ENCODE results near the gene SDK1.

SDK1 gene

DNA sequence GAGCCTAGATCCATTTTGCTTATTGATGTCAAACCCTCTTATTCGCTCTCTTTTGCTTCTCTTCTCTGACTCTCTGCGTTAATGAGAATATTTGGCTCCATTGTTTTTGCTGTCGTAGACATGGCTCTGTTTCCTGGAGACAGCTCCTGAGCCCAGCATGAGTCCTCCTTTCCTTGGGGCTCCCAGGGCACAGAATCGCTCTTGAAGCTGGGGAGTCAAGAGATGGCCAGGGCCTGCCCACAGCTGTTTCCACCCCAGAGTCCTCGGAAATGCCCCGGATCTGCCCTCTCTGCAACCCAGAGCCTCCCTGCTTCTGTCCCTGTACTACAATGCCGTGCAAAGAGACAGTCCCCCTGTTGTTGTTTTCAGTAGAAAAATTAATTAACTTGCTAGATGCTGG lies 814.4 kb downstream of the SDK1 start:
- Histone ChIP-seq H3K27ac (no peak overlapping the region), H3K4me1 (no peaks in the 10 kb centered on the region)
- TF ChIP-seq, protein P1, sequence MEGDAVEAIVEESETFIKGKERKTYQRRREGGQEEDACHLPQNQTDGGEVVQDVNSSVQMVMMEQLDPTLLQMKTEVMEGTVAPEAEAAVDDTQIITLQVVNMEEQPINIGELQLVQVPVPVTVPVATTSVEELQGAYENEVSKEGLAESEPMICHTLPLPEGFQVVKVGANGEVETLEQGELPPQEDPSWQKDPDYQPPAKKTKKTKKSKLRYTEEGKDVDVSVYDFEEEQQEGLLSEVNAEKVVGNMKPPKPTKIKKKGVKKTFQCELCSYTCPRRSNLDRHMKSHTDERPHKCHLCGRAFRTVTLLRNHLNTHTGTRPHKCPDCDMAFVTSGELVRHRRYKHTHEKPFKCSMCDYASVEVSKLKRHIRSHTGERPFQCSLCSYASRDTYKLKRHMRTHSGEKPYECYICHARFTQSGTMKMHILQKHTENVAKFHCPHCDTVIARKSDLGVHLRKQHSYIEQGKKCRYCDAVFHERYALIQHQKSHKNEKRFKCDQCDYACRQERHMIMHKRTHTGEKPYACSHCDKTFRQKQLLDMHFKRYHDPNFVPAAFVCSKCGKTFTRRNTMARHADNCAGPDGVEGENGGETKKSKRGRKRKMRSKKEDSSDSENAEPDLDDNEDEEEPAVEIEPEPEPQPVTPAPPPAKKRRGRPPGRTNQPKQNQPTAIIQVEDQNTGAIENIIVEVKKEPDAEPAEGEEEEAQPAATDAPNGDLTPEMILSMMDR (IDR thresholded peaks at IDR 0.05) = no peak

DNA sequence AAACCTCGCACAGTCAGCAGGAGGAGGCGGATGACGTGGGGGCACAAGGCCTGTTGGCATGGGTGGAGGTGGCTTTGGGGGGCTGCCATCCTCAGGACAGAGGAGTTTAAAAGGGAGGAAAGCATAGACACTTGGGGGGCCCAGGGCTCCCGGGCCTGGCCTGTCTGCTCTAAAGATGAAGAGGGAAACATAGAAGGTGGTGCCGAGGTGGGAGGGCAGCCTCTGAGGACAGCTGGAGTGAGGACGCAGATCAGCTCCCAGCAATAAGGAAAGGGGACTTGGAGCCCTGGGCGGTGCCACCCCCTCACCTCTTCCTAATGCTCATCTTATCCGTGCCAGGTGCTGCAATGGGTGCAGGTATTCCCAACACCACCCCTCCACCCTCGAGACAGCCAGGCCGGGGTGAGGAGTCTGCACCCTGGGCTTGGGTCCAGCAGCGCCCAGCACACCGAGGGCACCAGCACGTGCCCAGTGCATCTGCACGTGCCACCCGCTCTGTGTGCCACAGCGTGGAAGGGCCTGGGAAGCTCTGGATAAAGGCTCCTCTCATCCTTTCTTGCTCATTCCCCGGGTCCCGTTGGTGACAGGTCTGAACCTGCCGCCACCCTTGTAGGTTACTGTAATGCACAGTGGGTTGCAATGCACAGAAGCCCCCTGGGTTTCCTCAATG lies 815.0 kb downstream of the SDK1 start:
- Histone ChIP-seq H3K27ac (no peak overlapping the region), H3K9ac (no peak overlapping the region), H3K4me1 (no peaks in the 10 kb centered on the region), H3K79me2 (no peaks in the 10 kb centered on the region), H3K4me3 (ENCODE audit: low read depth, low read length) (no peak overlapping the region), H3K36me3 (ENCODE audit: control insufficient read depth, insufficient read depth, low read length) (no peaks in the 10 kb centered on the region), H3K27me3 (ENCODE audit: control insufficient read depth, insufficient read depth, low read length) (no peaks in the 10 kb centered on the region), H3K4me2 (ENCODE audit: low read length) (no peak overlapping the region), H3K9me3 (ENCODE audit: control insufficient read depth, low read length) (no peaks in the 10 kb centered on the region), H2AFZ (no peak overlapping the region)
- TF ChIP-seq, protein P1 (IDR thresholded peaks at IDR 0.05) = no peak

More for the DNA sequence above, 814.4 kb downstream of the SDK1 start:
- Histone ChIP-seq H3K79me2 (no peaks in the 10 kb centered on the region), H3K27me3 (ENCODE audit: control insufficient read depth, insufficient read depth, low read length) (no peaks in the 10 kb centered on the region), H3K4me2 (ENCODE audit: low read length) (no peak overlapping the region), H2AFZ (no peak overlapping the region), H3K9me3 (ENCODE audit: control insufficient read depth, low read length) (no peaks in the 10 kb centered on the region), H3K4me3 (ENCODE audit: low read depth, low read length) (no peak overlapping the region), H3K36me3 (ENCODE audit: control insufficient read depth, insufficient read depth, low read length) (no peaks in the 10 kb centered on the region), H3K9ac (no peak overlapping the region)

GRCh38 chr7:4119848-4120247 lies 818.8 kb downstream of the SDK1 start:
- Histone ChIP-seq H3K4me1 (no peaks in the 10 kb centered on the region), H2AFZ (no peak overlapping the region), H3K9ac (no peak overlapping the region), H3K4me3 (ENCODE audit: low read depth, low read length) (no peak overlapping the region), H3K27ac (no peak overlapping the region), H3K9me3 (ENCODE audit: control insufficient read depth, low read length) (no peaks in the 10 kb centered on the region), H3K27me3 (ENCODE audit: control insufficient read depth, insufficient read depth, low read length) (no peaks in the 10 kb centered on the region), H3K79me2 (no peaks in the 10 kb centered on the region), H3K36me3 (ENCODE audit: control insufficient read depth, insufficient read depth, low read length) (no peaks in the 10 kb centered on the region), H3K4me2 (ENCODE audit: low read length) (no peak overlapping the region)
- TF ChIP-seq, protein P1 (IDR thresholded peaks at IDR 0.05) = no peak

DNA sequence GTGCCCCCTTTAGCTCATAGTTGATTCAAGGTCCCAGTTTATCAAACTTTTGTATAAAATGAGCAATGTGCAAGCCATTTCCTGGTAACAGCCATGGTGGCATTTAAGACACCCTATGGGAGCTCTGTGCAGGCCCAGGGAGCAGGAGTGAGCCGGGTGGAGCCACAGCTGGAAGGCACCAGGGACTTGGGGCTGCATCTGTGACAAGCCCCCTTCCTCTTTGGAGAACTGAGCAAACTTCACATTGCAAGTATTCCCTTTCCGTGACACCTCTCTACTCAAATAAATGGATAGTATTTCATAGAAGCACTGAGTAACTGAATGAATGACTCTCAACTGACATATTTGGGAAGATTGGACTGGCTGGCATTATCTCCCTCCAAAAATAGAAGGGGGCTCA lies 822.3 kb downstream of the SDK1 start:
- Histone ChIP-seq H3K9ac (no peak overlapping the region), H2AFZ (no peak overlapping the region), H3K27me3 (ENCODE audit: control insufficient read depth, insufficient read depth, low read length) (no peaks in the 10 kb centered on the region), H3K4me1 (no peaks in the 10 kb centered on the region), H3K79me2 (no peaks in the 10 kb centered on the region), H3K36me3 (ENCODE audit: control insufficient read depth, insufficient read depth, low read length) (no peaks in the 10 kb centered on the region), H3K9me3 (ENCODE audit: control insufficient read depth, low read length) (no peaks in the 10 kb centered on the region), H3K27ac (no peak overlapping the region), H3K4me3 (ENCODE audit: low read depth, low read length) (no peak overlapping the region), H3K4me2 (ENCODE audit: low read length) (no peak overlapping the region)
- TF ChIP-seq, protein P1 (IDR thresholded peaks at IDR 0.05) = no peak

DNA sequence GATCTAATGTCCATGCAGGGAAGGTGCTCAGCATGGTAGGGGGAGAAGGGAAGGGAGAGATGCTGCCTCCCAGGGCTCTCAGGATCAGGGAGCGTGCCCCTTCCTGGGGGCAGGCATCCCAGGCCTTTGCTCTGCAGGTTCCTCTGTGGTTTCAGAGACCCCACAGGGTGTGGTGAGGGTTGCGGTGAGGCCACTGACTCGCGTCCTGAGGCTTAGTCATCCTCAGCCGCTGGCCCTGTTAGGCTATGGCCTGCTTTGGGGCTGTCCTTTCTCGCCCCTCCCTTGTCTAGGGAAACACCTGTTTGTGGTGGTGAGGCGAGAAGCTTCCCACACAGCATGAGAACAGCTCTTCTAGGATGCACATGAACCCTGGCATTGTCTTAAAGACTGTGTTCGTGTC lies 822.8 kb downstream of the SDK1 start:
- no peaks in the 10 kb centered on the region for H3K36me3 ChIP-seq (ENCODE audit: control insufficient read depth, insufficient read depth, low read length)
- H3K9me3 ChIP-seq (ENCODE audit: control insufficient read depth, low read length) = no peaks in the 10 kb centered on the region
- H3K79me2 ChIP-seq = no peaks in the 10 kb centered on the region
- TF ChIP-seq, protein P1 (IDR thresholded peaks at IDR 0.05) = no peak
- H3K4me2 ChIP-seq (ENCODE audit: low read length) = no peak overlapping the region
- H3K9ac ChIP-seq = no peak overlapping the region
- no peaks in the 10 kb centered on the region for H3K4me1 ChIP-seq
- H2AFZ ChIP-seq = no peak overlapping the region
- H3K27me3 ChIP-seq (ENCODE audit: control insufficient read depth, insufficient read depth, low read length) = no peaks in the 10 kb centered on the region
- H3K27ac ChIP-seq = no peak overlapping the region
- H3K4me3 ChIP-seq (ENCODE audit: low read depth, low read length) = no peak overlapping the region

Data from parathyroid adenoma (tissue), 2 donors.